Measurements from ENCODE around the gene RDH16.
"Not testable (repeated sequence)": the region's sequence is repeated elsewhere in the genome, so short reads cannot be mapped to it uniquely, and the experiment has no call there.

RDH16 gene

GRCh38 chr12:56988207-56988739 is 30.9 kb upstream of the RDH16 start:
- no peak for DNase-seq

- DNase-seq = peak; percentile 81 to 84
Observed at GRCh38 chr12:56987551-56988053, 30.2 kb upstream of the RDH16 start.

GRCh38 chr12:56987011-56987410 is 29.6 kb upstream of the RDH16 start:
- no peak for DNase-seq

GRCh38 chr12:56985714-56986113 is 28.3 kb upstream of the RDH16 start:
- not testable (repeated sequence) for DNase-seq

- no peak for DNase-seq
Observed at GRCh38 chr12:56983386-56983785, 26.0 kb upstream of the RDH16 start.

- not testable (repeated sequence) for DNase-seq
Observed at GRCh38 chr12:56982578-56983236, 25.3 kb upstream of the RDH16 start.

- no peak for DNase-seq
Observed at GRCh38 chr12:56980941-56981530, 23.6 kb upstream of the RDH16 start.

- no peak for DNase-seq
Observed at GRCh38 chr12:56980268-56980667, 22.9 kb upstream of the RDH16 start.

- no peak for DNase-seq
Observed at GRCh38 chr12:56979628-56980027, 22.2 kb upstream of the RDH16 start.

GRCh38 chr12:56978397-56979138 is 21.2 kb upstream of the RDH16 start:
- no peak for DNase-seq

- not testable (repeated sequence) for DNase-seq
Observed at GRCh38 chr12:56977361-56977760, 20.0 kb upstream of the RDH16 start.

- DNase-seq = not testable (repeated sequence)
Observed at GRCh38 chr12:56974224-56974623, 16.8 kb upstream of the RDH16 start.

GRCh38 chr12:56968910-56969309 is 11.5 kb upstream of the RDH16 start:
- not testable (repeated sequence) for DNase-seq

- not testable (repeated sequence) for DNase-seq
Observed at GRCh38 chr12:56965997-56966642, 8.7 kb upstream of the RDH16 start.

GRCh38 chr12:56965124-56965523 is 7.7 kb upstream of the RDH16 start:
- not testable (repeated sequence) for DNase-seq

GRCh38 chr12:56963557-56963956 is 6.1 kb upstream of the RDH16 start:
- DNase-seq = not testable (repeated sequence)

GRCh38 chr12:56962247-56962646 is 4.8 kb upstream of the RDH16 start:
- not testable (repeated sequence) for DNase-seq

- DNase-seq = no peak
Observed at GRCh38 chr12:56958422-56958821, 1.0 kb upstream of the RDH16 start.

GRCh38 chr12:56955631-56956256 is 1.7 kb downstream of the RDH16 start:
- DNase-seq = no peak

- DNase-seq = no peak
Observed at GRCh38 chr12:56954958-56955355, 2.5 kb downstream of the RDH16 start.

- no peak for DNase-seq
Observed at GRCh38 chr12:56954057-56954957, 3.1 kb downstream of the RDH16 start.
